Neural cell (in vitro differentiated cells): ENCODE results near the gene SORCS1. TPM values are rescaled to one million over a fixed set of nuclear protein-coding genes. Genes with fewer than 3 reads are reported as not detected.

ENCODE experiments used
- H2AFZ ChIP-seq: fragments of 200-600, 300-800 bp; sonication (generic), shearing (Covaris generic); 2 replicates; pipeline ENCODE4 v1.6.0; 2014; ENCODE audit warnings: low read depth, mild to moderate bottlenecking, antibody characterized with exemption, low read length, moderate library complexity
- H3F3A ChIP-seq: fragments of 200-600 bp; shearing (Covaris generic); 2 replicates; pipeline ENCODE4 v1.6.1; 2016; ENCODE audit warnings: mild to moderate bottlenecking, moderate library complexity, mixed read lengths, antibody characterized with exemption, low read length; ENCODE audit not compliant: insufficient read depth, poor library complexity, severe bottlenecking
- H3K27ac ChIP-seq: fragments of 200-600, 300-800 bp; sonication (generic), shearing (Covaris generic); 2 replicates; pipeline ENCODE4 v1.5.1; 2014; ENCODE audit warnings: mild to moderate bottlenecking, low read length, moderate library complexity
- H3K27me3 ChIP-seq: fragments of 300-800, 200-600 bp; sonication (generic), shearing (Covaris generic); 2 replicates; pipeline ENCODE4 v1.6.0; 2014; ENCODE audit warnings: mild to moderate bottlenecking, low read depth, low read length, moderate library complexity; ENCODE audit not compliant: insufficient read depth
- H3K36me3 ChIP-seq: fragments of 300-800, 200-600 bp; sonication (generic), shearing (Covaris generic); 2 replicates; pipeline ENCODE4 v1.5.1; 2014; ENCODE audit warnings: mild to moderate bottlenecking, antibody characterized with exemption, low read length, moderate library complexity; ENCODE audit not compliant: insufficient read depth
- H3K4me2 ChIP-seq: fragments of 300-800, 200-600 bp; sonication (generic), shearing (Covaris generic); 2 replicates; pipeline ENCODE4 v1.6.0; 2014; ENCODE audit warnings: mild to moderate bottlenecking, low read length
- H3K4me3 ChIP-seq: fragments of 300-800, 200-600 bp; sonication (generic), shearing (Covaris generic); 2 replicates; pipeline ENCODE4 v1.5.1; 2014; ENCODE audit warnings: mild to moderate bottlenecking, low read length, moderate library complexity
- H3K79me2 ChIP-seq: fragments of 200-600 bp; shearing (Covaris generic); replicated peaks from 2 replicates; pipeline ENCODE4 v1.6.0; 2014; ENCODE audit warnings: mild to moderate bottlenecking, low read length, moderate library complexity; ENCODE audit not compliant: insufficient read depth
- H3K9ac ChIP-seq: fragments of 300-800, 200-600 bp; sonication (generic), shearing (Covaris generic); 2 replicates; pipeline ENCODE4 v1.6.1; 2016; ENCODE audit warnings: mild to moderate bottlenecking, low read length, mixed read lengths
- H3K9me2 ChIP-seq: fragments of 200-600 bp; shearing (Covaris generic); 2 replicates; pipeline ENCODE4 v1.6.1; 2016; ENCODE audit warnings: mild to moderate bottlenecking, low read length, mixed read lengths; ENCODE audit not compliant: insufficient read depth
- H3K9me3 ChIP-seq: fragments of 200-600, 300-800 bp; sonication (generic), shearing (Covaris generic); 2 replicates; pipeline ENCODE4 v1.6.1; 2016; ENCODE audit warnings: mild to moderate bottlenecking, mixed run types, low read length, moderate library complexity, mixed read lengths
- H4K20me1 ChIP-seq: fragments of 200-600 bp; shearing (Covaris generic); 2 replicates; pipeline ENCODE4 v1.6.1; 2016; ENCODE audit warnings: mild to moderate bottlenecking, mixed run types; ENCODE audit not compliant: insufficient read depth
- EP300 ChIP-seq: fragments of 450-650 bp; conservative IDR thresholded peaks from 2 replicates; pipeline ENCODE4 v1.6.1; 2014; ENCODE audit warnings: antibody characterized with exemption, mild to moderate bottlenecking, moderate library complexity; ENCODE audit not compliant: poor library complexity, severe bottlenecking
- EZH2 ChIP-seq: fragments of 200-600, 300-800 bp; shearing (Covaris generic), sonication (generic); IDR thresholded peaks from 2 replicates; pipeline ENCODE4 v1.6.1; 2014; ENCODE audit warnings: antibody characterized with exemption, low read length, borderline replicate concordance, mild to moderate bottlenecking; ENCODE audit not compliant: insufficient read depth, poor library complexity, severe bottlenecking
- MXI1 ChIP-seq: fragments of 450-650 bp; conservative IDR thresholded peaks from 2 replicates; pipeline ENCODE4 v1.6.1; 2014; ENCODE audit warnings: antibody characterized with exemption, mild to moderate bottlenecking; ENCODE audit not compliant: poor library complexity, severe bottlenecking
- POLR2AphosphoS5 ChIP-seq: IDR thresholded peaks from 2 replicates; pipeline ENCODE4 v1.6.1; 2012
- RAD21 ChIP-seq: fragments of 450-650 bp; conservative IDR thresholded peaks from 2 replicates; pipeline ENCODE4 v1.6.1; 2014; ENCODE audit warnings: antibody characterized with exemption, mild to moderate bottlenecking, moderate library complexity
- SMC3 ChIP-seq: fragments of 450-650 bp; conservative IDR thresholded peaks from 2 replicates; pipeline ENCODE4 v1.6.1; 2014; ENCODE audit warnings: antibody characterized with exemption, mild to moderate bottlenecking, moderate library complexity; ENCODE audit not compliant: poor library complexity
- TAF1 ChIP-seq: IDR thresholded peaks from 2 replicates; pipeline ENCODE4 v1.6.1; 2012; ENCODE audit warnings: low read depth
- polyA plus RNA-seq: library from polyadenylated mRNA; depleted of rRNA; stranded (reverse); fragments of >200 nt; gene quantifications from 2 replicates; pipeline ENCODE4 v1.2.3, GENCODE V29; 2014
- TF ChIP-seq, protein P1 (sequence below): fragments of 450-650 bp; IDR thresholded peaks from 2 replicates; pipeline ENCODE4 v1.5.1; 2014; ENCODE audit warnings: antibody characterized with exemption, mild to moderate bottlenecking, moderate library complexity; ENCODE audit not compliant: poor library complexity, severe bottlenecking
- TF ChIP-seq, protein P2 (sequence below): IDR thresholded peaks from 2 replicates; pipeline ENCODE4 v1.6.1; 2012; ENCODE audit warnings: borderline replicate concordance

Gene SORCS1
- polyA plus RNA-seq, 1 donor from 2014 or later = 27.0 TPM

DNA sequence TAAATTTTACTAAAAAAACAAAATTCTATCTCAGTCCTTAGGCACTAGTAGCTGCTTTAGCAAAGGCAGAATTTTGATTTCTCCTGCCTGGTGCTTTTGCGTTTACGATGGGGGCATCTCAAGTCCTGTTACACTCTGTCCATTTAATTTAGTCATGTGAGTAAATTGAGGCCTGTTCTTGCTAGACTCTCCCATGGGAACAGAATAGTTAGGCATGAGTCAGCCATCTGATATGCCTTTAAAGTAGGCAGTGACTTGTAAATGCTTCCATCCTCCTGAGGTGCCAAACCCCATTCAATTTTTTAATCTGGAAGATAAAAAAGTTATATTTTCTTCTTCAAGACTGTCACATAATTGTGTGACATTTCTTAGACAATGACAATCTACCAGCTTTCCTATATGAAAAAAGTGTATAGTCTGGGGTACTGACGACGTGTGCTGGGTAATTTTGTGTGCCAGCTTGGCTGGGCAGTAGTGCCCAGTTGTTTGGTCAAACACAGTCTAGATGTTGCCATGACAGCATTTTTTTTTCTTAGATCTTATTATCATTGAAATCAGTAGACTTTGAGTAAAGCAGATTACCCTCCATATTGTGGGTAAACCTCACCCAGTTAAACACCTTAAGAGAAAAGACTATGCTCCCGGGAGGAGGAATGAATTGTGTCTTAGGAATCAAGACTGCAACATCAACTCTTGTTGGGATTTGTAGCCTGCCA lies 603.4 kb downstream of the SORCS1 start:
- Histone ChIP-seq H3K36me3 (no peaks in the 10 kb centered on the region), H3K4me3 (no peak overlapping the region), H2AFZ (no peak overlapping the region), H3K27me3 (no peaks in the 10 kb centered on the region), H4K20me1 (no peaks in the 10 kb centered on the region), H3K9me3 (no peaks in the 10 kb centered on the region), H3K9ac (no peak overlapping the region), H3K79me2 (no peaks in the 10 kb centered on the region), H3K9me2 (no peaks in the 10 kb centered on the region), H3K27ac (no peak overlapping the region), H3K4me2 (no peak overlapping the region), H3F3A (no peaks in the 10 kb centered on the region)
- TF ChIP-seq, protein P1, sequence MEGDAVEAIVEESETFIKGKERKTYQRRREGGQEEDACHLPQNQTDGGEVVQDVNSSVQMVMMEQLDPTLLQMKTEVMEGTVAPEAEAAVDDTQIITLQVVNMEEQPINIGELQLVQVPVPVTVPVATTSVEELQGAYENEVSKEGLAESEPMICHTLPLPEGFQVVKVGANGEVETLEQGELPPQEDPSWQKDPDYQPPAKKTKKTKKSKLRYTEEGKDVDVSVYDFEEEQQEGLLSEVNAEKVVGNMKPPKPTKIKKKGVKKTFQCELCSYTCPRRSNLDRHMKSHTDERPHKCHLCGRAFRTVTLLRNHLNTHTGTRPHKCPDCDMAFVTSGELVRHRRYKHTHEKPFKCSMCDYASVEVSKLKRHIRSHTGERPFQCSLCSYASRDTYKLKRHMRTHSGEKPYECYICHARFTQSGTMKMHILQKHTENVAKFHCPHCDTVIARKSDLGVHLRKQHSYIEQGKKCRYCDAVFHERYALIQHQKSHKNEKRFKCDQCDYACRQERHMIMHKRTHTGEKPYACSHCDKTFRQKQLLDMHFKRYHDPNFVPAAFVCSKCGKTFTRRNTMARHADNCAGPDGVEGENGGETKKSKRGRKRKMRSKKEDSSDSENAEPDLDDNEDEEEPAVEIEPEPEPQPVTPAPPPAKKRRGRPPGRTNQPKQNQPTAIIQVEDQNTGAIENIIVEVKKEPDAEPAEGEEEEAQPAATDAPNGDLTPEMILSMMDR = no peak
- TF ChIP-seq SMC3 = no peak
- TF ChIP-seq EP300 = no peak
- TF ChIP-seq TAF1 = no peak
- TF ChIP-seq POLR2AphosphoS5 = no peak
- no peak for TF ChIP-seq EZH2
- TF ChIP-seq, protein P2, sequence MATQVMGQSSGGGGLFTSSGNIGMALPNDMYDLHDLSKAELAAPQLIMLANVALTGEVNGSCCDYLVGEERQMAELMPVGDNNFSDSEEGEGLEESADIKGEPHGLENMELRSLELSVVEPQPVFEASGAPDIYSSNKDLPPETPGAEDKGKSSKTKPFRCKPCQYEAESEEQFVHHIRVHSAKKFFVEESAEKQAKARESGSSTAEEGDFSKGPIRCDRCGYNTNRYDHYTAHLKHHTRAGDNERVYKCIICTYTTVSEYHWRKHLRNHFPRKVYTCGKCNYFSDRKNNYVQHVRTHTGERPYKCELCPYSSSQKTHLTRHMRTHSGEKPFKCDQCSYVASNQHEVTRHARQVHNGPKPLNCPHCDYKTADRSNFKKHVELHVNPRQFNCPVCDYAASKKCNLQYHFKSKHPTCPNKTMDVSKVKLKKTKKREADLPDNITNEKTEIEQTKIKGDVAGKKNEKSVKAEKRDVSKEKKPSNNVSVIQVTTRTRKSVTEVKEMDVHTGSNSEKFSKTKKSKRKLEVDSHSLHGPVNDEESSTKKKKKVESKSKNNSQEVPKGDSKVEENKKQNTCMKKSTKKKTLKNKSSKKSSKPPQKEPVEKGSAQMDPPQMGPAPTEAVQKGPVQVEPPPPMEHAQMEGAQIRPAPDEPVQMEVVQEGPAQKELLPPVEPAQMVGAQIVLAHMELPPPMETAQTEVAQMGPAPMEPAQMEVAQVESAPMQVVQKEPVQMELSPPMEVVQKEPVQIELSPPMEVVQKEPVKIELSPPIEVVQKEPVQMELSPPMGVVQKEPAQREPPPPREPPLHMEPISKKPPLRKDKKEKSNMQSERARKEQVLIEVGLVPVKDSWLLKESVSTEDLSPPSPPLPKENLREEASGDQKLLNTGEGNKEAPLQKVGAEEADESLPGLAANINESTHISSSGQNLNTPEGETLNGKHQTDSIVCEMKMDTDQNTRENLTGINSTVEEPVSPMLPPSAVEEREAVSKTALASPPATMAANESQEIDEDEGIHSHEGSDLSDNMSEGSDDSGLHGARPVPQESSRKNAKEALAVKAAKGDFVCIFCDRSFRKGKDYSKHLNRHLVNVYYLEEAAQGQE = no peak
- no peak for TF ChIP-seq RAD21
- no peak for TF ChIP-seq MXI1

DNA sequence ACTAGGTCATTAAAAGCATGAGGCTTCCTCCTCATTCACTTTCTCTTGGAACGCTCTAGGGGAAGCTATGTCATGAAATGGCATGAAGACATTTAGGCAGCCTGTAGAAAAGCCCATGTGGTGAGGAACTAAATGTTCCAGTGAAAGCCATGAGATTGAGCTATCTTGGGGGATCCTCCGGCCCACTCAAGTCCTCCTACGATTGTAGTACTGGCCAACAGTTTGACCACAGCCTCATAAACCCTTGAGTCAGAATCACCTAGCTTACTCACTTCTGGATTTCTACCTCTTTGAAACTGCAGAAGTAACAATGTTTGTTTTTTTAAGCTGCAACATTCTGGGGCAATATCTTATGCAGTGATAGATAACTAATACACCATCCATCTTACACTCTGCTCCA lies 605.1 kb downstream of the SORCS1 start:
- no peaks in the 10 kb centered on the region for H3K9me2 ChIP-seq
- H3K27ac ChIP-seq = no peak overlapping the region
- H3K4me3 ChIP-seq = no peak overlapping the region
- H3K79me2 ChIP-seq = no peaks in the 10 kb centered on the region
- no peak overlapping the region for H3K4me2 ChIP-seq
- no peaks in the 10 kb centered on the region for H3K9me3 ChIP-seq
- no peak overlapping the region for H2AFZ ChIP-seq
- no peak overlapping the region for H3K9ac ChIP-seq
- TF ChIP-seq RAD21 (no peak), TAF1 (no peak), EP300 (no peak), SMC3 (no peak), EZH2 (no peak), POLR2AphosphoS5 (no peak), MXI1 (no peak)
- TF ChIP-seq, protein P1 = no peak
- TF ChIP-seq, protein P2 = no peak
- H4K20me1 ChIP-seq = no peaks in the 10 kb centered on the region
- H3F3A ChIP-seq = no peaks in the 10 kb centered on the region
- H3K36me3 ChIP-seq = no peaks in the 10 kb centered on the region
- no peaks in the 10 kb centered on the region for H3K27me3 ChIP-seq
